NOMO-1 treated with DMSO at 0.1 percent for 48 hours (cell line): ENCODE results near the gene ALDH1L2.
"Not testable (repeated sequence)": the region's sequence is repeated elsewhere in the genome, so short reads cannot be mapped to it uniquely, and the experiment has no call there.

ENCODE experiments used
- DNase-seq: peaks from one replicate; lab custom pipeline; 2025; ENCODE audit not compliant: unreplicated experiment; lab: John Stamatoyannopoulos, UW

Gene ALDH1L2

GRCh38 chr12:105084251-105085250 is at the start of gene ALDH1L2:
Gene ALDH1L2, minus strand, starts transcription at chr12:105084458. Its CDS starts 22 bp downstream, at chr12:105084436.
- DNase-seq: peak; percentile 37

DNA sequence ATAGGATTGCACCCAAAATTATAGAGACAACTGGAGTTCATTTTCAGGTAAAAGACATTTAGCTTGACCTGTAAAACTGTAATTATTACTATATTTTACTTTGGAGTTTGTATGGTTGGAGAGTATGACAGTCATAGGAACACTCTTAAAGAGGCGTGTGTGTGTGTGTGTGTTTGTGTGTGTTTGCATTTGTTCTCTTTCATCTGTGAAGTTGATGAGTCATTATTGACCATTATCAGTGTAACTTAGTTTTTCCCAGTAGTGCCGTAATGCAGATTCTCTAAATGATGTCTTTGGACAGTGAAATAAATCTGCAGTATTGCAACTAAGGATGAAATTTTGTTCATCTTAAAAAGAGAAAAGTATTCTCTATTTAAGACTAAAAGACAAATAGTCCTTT is 36.3 kb upstream of the ALDH1L2 start:
- DNase-seq: no peak

DNA sequence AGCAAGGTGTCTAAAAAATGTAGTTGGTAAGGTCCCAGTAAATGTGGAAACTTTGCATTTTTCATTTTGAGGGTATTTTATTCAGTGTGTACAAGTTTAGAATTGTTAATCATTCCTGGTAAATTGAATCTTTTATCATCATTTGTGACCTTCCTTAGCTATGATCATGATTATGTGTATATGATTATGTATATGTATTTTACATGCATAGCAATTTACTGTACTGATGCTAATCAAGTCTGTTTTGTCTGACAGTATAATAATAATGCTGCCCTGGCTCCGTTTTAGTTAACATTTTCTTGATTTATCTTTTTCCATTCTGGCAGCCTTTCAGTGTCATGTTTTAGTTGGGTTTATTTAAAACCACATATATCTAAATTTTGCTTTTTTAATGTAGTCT is 32.7 kb upstream of the ALDH1L2 start:
- no peak for DNase-seq

- no peak for DNase-seq
Observed at GRCh38 chr12:105113094-105113493, 28.8 kb upstream of the ALDH1L2 start.

- DNase-seq: no peak
Observed at GRCh38 chr12:105110851-105111250, 26.6 kb upstream of the ALDH1L2 start.

DNA sequence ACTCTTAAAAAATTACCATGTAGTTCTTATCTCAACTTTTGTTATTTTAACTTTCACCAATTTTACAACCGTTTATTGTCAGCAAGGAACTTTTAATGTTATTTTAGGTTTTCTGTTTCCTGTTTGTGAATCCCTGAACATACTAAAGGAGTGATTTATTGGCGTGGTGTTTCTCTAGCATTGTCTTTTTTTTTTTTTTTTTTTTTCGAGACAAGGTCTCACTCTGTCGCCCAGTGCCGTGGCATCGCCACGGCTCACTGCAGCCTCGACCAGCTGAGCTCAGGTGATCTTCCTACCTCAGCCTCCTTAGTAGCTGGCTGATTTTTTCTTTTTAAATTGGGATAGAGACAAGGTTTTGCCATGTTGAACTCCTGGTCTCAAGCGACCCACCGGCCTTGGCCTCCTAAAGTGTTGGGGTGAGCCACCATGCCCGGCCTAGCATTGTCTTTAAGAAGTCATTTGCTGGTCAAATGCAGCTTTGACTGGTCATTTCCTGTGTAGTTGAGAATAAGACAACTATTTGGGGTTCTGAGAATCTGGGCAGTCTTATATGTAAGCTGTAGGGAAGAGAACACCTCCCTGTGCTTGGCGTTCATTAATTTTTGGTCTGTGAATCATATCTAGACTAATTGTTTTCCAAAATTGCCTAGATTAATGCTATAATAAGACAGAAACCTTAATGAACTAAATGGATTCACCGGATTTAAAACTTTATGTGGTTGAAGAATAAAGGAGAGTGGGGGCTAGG is 25.4 kb upstream of the ALDH1L2 start:
- no peak for DNase-seq

DNA sequence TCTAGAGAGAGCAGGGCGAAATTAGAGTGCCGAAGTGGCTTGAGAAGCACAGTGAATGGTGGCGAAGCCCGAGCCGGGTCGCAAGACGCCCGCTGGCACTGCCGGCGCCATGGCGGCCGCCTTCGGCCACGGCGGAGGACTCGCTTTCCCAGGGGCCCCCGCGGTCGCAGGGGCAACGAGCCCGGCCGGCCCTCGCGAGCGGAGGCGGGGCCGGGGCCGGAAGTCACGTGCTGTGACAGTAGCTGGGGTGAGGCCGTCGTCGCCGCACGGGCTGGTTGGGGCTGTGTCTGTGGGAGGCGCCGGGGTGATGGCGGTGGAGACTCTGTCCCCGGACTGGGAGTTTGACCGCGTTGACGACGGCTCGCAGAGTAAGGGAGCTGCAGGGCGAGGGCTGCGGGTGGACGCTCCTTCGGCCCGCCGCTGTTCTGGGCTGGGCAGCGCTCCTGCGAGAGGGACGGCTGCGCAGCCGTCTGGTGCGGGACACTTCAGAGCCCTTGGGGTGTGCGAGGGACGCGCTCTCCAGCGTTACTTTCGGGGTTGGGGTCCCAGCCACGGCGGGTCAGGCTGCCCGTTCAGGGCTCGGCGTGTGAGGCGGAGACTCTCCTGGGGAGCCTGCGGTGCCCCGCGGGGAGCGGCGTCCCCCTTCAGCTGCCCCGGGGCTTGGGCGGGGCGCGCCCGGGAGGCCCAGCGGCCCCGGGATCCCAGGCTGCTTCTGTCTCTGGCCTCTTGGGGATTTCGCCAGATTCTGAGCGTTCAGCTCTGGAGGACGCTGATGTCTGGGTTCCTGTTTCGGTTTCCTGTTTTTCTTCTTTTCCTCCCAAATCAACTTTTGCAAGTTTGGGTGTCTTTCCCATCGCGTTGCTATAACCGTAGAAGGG is 23.5 kb upstream of the ALDH1L2 start, which contains the start of gene WASHC4:
Gene WASHC4, plus strand, starts transcription at position 238 of the 878 bp plus-strand sequence. Its CDS starts 70 bp downstream, at position 308.
- peak; percentile 89 for DNase-seq

DNA sequence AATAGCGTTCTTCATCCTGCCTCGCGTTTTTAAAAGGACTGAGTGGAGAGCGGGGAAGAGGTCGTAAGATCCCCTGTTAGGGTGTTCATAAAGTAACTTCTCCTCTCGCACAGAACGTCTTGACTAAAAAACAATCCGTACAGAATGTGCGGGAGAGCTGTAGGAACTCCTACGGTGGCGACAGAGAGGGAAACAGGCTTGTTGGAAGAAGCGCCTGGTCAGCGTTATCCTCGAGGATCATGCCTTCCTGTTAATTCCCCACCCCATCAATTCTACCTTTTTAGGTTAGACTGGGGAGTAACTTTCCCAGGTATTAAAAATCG is 22.9 kb upstream of the ALDH1L2 start:
- no peak for DNase-seq

GRCh38 chr12:105106621-105107020 is 22.4 kb upstream of the ALDH1L2 start:
- DNase-seq: no peak

- no peak for DNase-seq
Observed at GRCh38 chr12:105104762-105105161, 20.5 kb upstream of the ALDH1L2 start.

- no peak for DNase-seq
Observed at GRCh38 chr12:105102673-105103072, 18.4 kb upstream of the ALDH1L2 start.

GRCh38 chr12:105100998-105101397 is 16.7 kb upstream of the ALDH1L2 start:
- no peak for DNase-seq

- peak; percentile 20 for DNase-seq
Observed at GRCh38 chr12:105100207-105100985, 16.1 kb upstream of the ALDH1L2 start.

GRCh38 chr12:105099356-105099755 is 15.1 kb upstream of the ALDH1L2 start:
- DNase-seq: peak; percentile 64

DNA sequence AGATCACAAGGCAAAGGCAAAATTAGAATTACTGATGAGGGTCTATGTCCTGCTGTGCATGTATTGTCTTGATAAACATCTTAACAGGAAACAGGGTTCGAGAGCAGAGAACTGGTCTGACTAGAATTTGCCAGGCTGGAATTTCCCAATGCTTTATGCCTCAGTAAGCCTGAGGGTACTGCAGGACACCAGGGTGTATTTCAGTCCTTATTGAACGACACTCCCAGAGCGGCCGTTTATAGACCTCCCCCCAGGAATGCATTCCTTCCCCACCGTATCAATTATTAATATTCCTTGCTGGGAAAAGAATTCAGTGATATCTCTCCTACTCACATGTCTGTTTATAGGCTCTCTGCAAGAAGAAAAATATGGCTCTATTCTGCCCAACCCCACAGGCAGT is 11.1 kb upstream of the ALDH1L2 start:
- not testable (repeated sequence) for DNase-seq

DNA sequence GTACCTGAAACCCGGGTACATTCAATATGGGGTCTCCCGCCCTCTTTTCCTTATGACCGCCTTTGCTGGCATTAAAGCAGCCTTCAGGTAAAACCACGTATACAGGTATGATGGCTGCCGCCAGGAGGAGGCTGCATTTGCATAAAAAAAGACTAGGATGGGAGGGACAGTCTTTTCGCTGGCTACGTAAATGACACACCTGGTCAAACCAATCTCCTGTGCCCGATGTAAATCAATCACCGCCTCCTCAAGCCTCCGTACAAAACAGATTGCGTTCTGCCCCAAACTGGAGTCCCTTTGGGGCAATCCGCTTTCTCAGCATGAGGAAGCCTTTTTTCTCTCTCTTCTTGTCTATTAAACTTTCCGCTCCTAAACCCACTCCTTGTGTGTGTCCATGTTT is 8.1 kb upstream of the ALDH1L2 start:
- DNase-seq: no peak

DNA sequence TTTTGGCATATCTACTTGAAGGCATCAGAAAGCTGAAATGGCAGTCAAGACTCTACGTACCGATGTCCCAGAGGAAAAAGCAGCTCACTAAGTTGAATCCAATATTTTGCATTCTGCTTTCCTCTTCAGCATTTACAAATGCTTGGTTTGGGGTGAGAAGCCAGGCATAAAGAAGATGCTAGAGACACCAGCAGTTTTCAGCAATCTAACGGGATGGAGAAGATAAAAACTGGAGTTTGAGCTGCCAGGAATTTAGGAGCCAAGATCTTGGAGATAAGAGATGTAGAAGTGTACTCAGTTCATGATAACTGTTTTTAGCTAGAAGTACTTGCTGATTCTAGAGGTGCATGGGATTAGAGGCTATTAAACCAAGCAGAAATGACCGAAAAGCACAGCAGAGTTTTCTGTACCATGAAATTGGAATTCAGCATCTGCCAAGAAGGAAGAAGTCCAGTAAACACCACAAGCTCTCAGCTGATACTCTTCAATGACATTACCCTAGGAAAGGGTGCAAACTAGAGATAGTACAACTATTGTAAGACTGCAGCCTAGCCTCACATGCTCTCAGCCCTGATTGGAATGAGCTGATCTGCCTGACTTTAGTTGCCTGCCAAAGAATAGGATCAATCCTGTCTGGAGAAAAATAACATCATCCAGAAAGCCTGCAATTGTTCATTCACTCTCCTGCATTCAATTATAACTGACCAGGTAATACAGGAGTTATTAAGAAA is 7.4 kb upstream of the ALDH1L2 start:
- DNase-seq: no peak

DNA sequence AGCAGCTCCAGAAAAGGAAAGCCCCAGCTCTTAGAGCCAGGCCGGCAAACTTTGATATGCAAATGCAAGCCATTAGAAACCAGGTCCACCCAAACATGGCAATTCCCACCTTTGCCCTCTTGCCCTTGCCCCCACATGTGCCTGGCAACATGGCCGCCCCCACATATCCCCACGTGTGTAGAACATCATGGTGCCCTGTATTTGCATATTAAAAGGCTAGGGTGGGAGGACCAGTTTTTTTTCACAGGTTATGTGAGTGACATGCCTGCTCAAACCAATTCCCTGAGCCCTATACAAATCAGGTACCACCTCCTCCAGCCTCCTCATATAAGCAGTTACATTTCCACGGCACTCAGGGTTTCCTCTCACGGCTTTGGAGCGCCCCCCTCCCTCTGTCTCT is 6.1 kb upstream of the ALDH1L2 start:
- no peak for DNase-seq

DNA sequence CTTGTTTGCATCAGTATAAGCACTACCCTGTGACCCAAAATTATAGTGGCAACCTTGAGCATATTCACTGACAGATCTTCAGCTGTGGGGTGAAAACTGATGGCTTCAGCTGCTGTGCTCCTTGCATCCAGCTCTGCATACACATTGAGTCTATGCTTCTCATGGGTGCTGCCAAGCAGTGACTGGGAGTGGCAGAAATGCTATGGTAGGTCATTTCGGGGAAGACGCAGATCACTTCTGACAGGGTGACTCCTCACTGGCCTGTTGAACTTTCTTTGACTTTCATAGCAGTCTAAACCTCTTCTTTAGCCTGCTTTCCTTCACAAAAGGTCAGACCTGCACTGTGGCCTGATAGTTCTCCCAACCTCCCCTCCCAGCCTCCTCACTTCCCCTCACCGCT is 5.6 kb upstream of the ALDH1L2 start:
- DNase-seq: no peak

DNA sequence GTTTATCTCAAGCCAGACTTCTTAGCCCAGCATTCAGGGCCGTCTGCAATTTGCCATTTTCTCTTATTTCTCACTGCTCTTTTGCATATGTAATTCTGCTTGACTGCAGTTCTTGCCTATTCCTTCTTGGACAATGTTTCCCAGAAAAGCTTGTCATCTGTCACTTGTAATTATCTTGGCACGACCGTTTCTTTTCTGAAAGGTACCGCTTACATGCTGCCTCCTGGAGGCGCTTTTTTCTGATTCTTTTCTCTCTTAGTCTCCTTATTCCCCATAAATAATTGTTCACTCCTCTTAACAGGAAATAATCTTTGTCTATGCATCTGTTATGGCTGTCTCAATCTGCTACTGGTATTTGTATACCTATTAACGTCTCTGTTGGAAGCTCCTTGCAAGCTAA is 1.2 kb upstream of the ALDH1L2 start:
- DNase-seq: no peak
